ENCODE results near the gene ANKRD20A1.
"Not testable (repeated sequence)": the region's sequence is repeated elsewhere in the genome, so short reads cannot be mapped to it uniquely, and the experiment has no call there.

The ANKRD20A1 gene

DNA sequence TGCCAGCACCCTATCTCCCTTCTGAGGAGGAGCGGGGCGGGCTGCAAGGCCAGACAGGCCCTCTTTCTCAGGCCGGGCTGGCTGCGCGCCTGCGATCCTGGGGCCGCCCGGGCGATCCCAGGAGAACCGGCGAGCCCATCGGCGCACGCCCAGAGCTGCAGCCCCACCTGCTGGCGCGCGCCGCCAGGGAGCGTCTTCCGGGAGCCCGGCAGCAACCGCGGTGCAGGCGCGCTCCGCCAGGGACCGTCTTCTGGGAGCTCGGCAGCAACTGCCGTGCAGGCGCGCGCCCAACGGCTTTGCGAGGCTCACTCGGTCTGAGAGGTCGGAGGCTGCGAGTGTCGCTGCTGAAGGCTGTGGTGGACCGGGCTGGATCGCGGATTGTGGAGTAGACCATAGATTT is at the start of gene ANKRD20A1:
Gene ANKRD20A1 (plus strand): TSS at position 61 of the 400 bp plus-strand sequence. CDS start 496 bp downstream, outside the sequence.
- FAIRE-seq: not testable (repeated sequence)

GRCh38 chr9:67832088-67832487 is 26.6 kb upstream of the ANKRD20A1 start:
- FAIRE-seq: not testable (repeated sequence)

Measured in colon (tissue), 2 donors.